Vagina (tissue), 2 donors: ENCODE data around the gene ADAM22. TPM values are rescaled to one million over a fixed set of nuclear protein-coding genes. Genes with fewer than 3 reads are reported as not detected.

Experiments used
- DNase-seq, 2 donors: peaks; one replicate each; pipeline ENCODE4 v3.0.0-alpha.2; 2017; ENCODE audit errors: extremely low spot score in 2 of 2
- H3K27ac ChIP-seq: fragments of 200-600 bp; sonication (generic); one replicate; pipeline ENCODE4 v1.5.1; 2019
- H3K27me3 ChIP-seq: fragments of 200-600 bp; sonication (generic); one replicate; pipeline ENCODE4 v1.5.1; 2019
- H3K36me3 ChIP-seq, 2 donors: fragments of 200-600 bp; sonication (generic); one replicate each; pipeline ENCODE4 v1.5.1; 2017 to 2019
- H3K4me1 ChIP-seq: fragments of 200-600 bp; sonication (generic); one replicate; pipeline ENCODE4 v1.5.1; 2019
- H3K4me3 ChIP-seq, 2 donors: fragments of 200-600 bp; sonication (generic); 1 replicate in 1 of 2; 2 replicates in 1 of 2; pipeline ENCODE4 v1.5.1; 2016 to 2019
- H3K9me3 ChIP-seq: fragments of 200-600 bp; sonication (generic); one replicate; pipeline ENCODE4 v1.5.1; 2019
- POLR2A ChIP-seq, 2 donors: fragments of 450-650 bp; IDR thresholded peaks; one replicate each; pipeline ENCODE4 v1.6.1; 2017; ENCODE audit warnings: antibody characterized with exemption in 2 of 2, mild to moderate bottlenecking in 2 of 2, moderate library complexity in 2 of 2
- POLR2AphosphoS5 ChIP-seq, 2 donors: sonication (generic); formaldehyde crosslinking; IDR thresholded peaks; one replicate each; pipeline ENCODE4 v1.9.0; 2017; ENCODE audit warnings: antibody characterized with exemption in 2 of 2, mild to moderate bottlenecking in 2 of 2, low read depth in 1 of 2; ENCODE audit not compliant: insufficient read depth in 1 of 2
- intact Hi-C: fragments of 100-400 bp; cut with DNase I; formaldehyde crosslinking; loops from one replicate; pipeline ENCODE4 v1.15.1; 2023
- total RNA-seq: library from RNA; depleted of rRNA; stranded (reverse); fragments of >200 nt; gene quantifications from one replicate; pipeline ENCODE4 v1.2.3, GENCODE V29; 2016
- TF ChIP-seq, protein P1 (sequence below), 3 experiments: fragments of 450-650 bp in 2 of 3; fragments of 200-600 bp in 1 of 3; sonication (generic) in 1 of 3; IDR thresholded peaks; one replicate each; pipeline ENCODE4 v1.5.1; 2017 to 2019; ENCODE audit warnings: antibody characterized with exemption in 3 of 3, mild to moderate bottlenecking in 2 of 3, moderate library complexity in 2 of 3

The ADAM22 gene
- total RNA-seq, 1 donor from 2014 or later: 6.1 TPM

GRCh38 chr7:88069093-88069492, 135.0 kb downstream of the ADAM22 start:
- Histone ChIP-seq H3K4me1 (no peaks in the 10 kb centered on the region), H3K9me3 (no peaks in the 10 kb centered on the region), H3K4me3 (no peak overlapping the region), H3K27ac (no peak overlapping the region), H3K27me3 (no peaks in the 10 kb centered on the region), H3K36me3 (no peaks in the 10 kb centered on the region)
- intact Hi-C loops: no loop called here
- TF ChIP-seq POLR2A (IDR thresholded peaks at IDR 0.05): no peak
- TF ChIP-seq, protein P1, sequence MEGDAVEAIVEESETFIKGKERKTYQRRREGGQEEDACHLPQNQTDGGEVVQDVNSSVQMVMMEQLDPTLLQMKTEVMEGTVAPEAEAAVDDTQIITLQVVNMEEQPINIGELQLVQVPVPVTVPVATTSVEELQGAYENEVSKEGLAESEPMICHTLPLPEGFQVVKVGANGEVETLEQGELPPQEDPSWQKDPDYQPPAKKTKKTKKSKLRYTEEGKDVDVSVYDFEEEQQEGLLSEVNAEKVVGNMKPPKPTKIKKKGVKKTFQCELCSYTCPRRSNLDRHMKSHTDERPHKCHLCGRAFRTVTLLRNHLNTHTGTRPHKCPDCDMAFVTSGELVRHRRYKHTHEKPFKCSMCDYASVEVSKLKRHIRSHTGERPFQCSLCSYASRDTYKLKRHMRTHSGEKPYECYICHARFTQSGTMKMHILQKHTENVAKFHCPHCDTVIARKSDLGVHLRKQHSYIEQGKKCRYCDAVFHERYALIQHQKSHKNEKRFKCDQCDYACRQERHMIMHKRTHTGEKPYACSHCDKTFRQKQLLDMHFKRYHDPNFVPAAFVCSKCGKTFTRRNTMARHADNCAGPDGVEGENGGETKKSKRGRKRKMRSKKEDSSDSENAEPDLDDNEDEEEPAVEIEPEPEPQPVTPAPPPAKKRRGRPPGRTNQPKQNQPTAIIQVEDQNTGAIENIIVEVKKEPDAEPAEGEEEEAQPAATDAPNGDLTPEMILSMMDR (IDR thresholded peaks at IDR 0.05): no peak
- no peak for TF ChIP-seq POLR2AphosphoS5 (IDR thresholded peaks at IDR 0.05; ENCODE audit: insufficient read depth in 1 of 2, low read depth in 1 of 2)
- no peak for DNase-seq

DNA sequence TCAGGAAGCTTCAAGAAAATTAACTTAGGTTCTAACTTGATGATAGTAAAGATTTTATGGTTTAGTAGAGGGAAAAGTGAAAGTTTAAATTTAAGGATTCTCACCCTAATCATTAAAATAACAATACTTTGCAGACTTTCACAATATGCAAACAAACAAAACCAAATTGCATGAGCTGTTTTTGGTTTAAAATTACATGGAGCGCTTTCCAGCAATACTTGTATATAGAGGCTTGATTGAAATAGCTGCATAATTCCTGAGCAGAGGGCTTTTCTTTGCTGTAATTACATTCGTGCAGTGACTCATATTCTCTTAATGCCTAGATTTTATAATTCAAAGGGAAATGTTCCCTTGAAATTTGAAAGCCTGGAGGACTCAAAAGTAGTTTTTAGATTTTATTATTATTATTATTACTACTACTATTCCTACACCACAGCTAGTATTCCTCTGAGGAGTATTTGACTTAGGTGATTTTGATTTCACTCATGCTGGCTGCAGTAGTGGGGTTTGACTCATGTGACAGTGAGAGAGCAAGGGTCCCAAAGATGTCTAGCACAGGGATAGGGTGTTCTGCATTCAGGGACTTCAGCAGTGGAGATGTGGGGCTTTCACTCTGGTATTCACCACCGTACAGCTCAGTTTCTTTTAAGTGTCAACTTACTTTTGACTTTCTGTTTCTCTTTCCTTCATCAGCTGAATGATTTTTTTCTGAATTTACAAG, 138.1 kb downstream of the ADAM22 start:
- no peaks in the 10 kb centered on the region for H3K27me3 ChIP-seq
- H3K27ac ChIP-seq: no peak overlapping the region
- H3K4me3 ChIP-seq: no peak overlapping the region
- no peaks in the 10 kb centered on the region for H3K4me1 ChIP-seq
- intact Hi-C loops: no loop called here
- no peaks in the 10 kb centered on the region for H3K9me3 ChIP-seq
- no peaks in the 10 kb centered on the region for H3K36me3 ChIP-seq
- TF ChIP-seq, protein P1 (IDR thresholded peaks at IDR 0.05): no peak
- TF ChIP-seq POLR2AphosphoS5 (IDR thresholded peaks at IDR 0.05; ENCODE audit: insufficient read depth in 1 of 2, low read depth in 1 of 2) (no peak), POLR2A (IDR thresholded peaks at IDR 0.05) (no peak)
- DNase-seq: no peak

- Histone ChIP-seq H3K9me3 (no peaks in the 10 kb centered on the region), H3K4me3 (no peak overlapping the region), H3K4me1 (no peaks in the 10 kb centered on the region), H3K27me3 (no peaks in the 10 kb centered on the region), H3K27ac (no peak overlapping the region), H3K36me3 (no peaks in the 10 kb centered on the region)
- DNase-seq: no peak
- intact Hi-C loops: no loop called here
- TF ChIP-seq POLR2AphosphoS5 (IDR thresholded peaks at IDR 0.05; ENCODE audit: insufficient read depth in 1 of 2, low read depth in 1 of 2) (no peak), POLR2A (IDR thresholded peaks at IDR 0.05) (no peak)
- TF ChIP-seq, protein P1 (IDR thresholded peaks at IDR 0.05): no peak
Measured at GRCh38 chr7:88072715-88073055, 138.6 kb downstream of the ADAM22 start.

DNA sequence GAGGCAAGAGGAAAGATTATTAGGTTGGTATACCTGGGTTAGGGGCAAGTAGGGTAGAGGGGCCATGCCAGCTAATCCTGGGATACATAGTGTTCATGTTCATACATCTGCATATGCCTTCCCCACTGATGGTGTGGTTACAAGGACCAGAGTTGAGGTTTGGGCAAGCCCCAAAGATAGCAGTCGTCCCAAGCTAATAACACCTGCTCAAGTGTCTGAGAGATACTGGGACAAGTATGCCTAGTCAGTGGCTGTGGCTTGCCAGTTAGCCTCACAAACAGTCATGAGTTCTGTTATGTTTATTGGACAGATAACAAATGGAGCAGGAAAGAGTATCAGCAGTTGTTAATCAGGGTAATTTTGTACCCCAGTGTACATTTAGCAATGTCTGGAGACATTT, 139.6 kb downstream of the ADAM22 start:
- Histone ChIP-seq H3K9me3 (no peaks in the 10 kb centered on the region), H3K4me1 (no peaks in the 10 kb centered on the region), H3K27me3 (no peaks in the 10 kb centered on the region), H3K36me3 (no peaks in the 10 kb centered on the region), H3K4me3 (no peak overlapping the region), H3K27ac (no peak overlapping the region)
- intact Hi-C loops: no loop called here
- no peak for DNase-seq
- TF ChIP-seq POLR2AphosphoS5 (IDR thresholded peaks at IDR 0.05; ENCODE audit: insufficient read depth in 1 of 2, low read depth in 1 of 2) (no peak), POLR2A (IDR thresholded peaks at IDR 0.05) (no peak)
- TF ChIP-seq, protein P1 (IDR thresholded peaks at IDR 0.05): no peak

DNA sequence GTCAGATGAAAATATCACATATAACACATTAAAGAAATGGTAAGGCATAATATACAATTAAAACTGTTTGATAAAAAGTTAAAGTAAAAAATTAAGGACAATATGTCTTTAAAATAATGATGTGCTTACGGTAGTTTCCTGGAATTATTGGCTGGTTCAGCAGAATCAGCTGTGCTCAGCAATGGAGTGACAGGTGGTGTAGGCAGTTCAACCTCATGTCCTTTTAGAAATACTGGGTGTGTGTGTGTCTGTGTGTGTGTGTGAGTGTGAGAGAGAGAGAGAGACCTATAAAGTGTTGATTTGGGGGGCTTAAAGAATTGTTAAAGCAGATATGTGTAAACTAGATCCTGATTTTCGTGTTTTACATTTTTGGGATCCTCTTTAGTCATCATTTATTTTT, 141.2 kb downstream of the ADAM22 start:
- Histone ChIP-seq H3K9me3 (no peaks in the 10 kb centered on the region), H3K36me3 (no peaks in the 10 kb centered on the region), H3K27ac (no peak overlapping the region), H3K4me1 (no peaks in the 10 kb centered on the region), H3K27me3 (no peaks in the 10 kb centered on the region), H3K4me3 (no peak overlapping the region)
- intact Hi-C loops: no loop called here
- no peak for DNase-seq
- TF ChIP-seq POLR2AphosphoS5 (IDR thresholded peaks at IDR 0.05; ENCODE audit: insufficient read depth in 1 of 2, low read depth in 1 of 2) (no peak), POLR2A (IDR thresholded peaks at IDR 0.05) (no peak)
- TF ChIP-seq, protein P1 (IDR thresholded peaks at IDR 0.05): no peak
